ENCODE data around the gene TMEM168.

TMEM168 gene

DNA sequence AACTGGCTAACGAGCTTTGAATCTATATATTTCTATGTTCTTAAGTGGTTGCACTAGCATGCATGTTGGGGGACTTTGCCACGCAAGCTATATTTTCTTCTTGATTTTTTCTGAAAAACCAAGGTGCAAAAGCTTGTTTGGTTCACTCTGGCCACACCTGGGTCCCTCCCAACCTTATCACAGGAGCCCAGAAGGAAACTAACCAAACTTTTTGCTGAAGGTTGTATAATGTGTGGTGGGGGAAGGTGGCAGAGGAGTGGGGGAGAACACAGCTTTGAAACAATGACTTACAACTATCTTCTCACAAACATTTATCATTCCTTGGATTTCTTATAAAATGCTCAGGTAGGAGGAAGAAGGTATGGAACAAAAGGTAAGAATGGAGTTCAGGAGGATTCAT is 75.3 kb downstream of the TMEM168 start:
- DNase-seq, result no peak

Measured in fibroblast of skin of back (primary cell).